NCI-H69 (cell line): ENCODE measurements around the gene DHRS1.
A peak's percentile ranks its signal among the peaks of the same experiment; 100 is the strongest.

Source experiments
- DNase-seq: peaks from one replicate; lab custom pipeline; 2025; lab: John Stamatoyannopoulos, UW

Gene DHRS1

GRCh38 chr14:24327914-24328313, 28.3 kb upstream of the DHRS1 start:
- DNase-seq, result peak; percentile 42

- no peak for DNase-seq
These were observed 27.7 kb upstream of the DHRS1 start for GRCh38 chr14:24327303-24327702.

- no peak for DNase-seq
These were observed 26.4 kb upstream of the DHRS1 start for GRCh38 chr14:24325963-24326362.

- DNase-seq, result no peak
These were observed 25.5 kb upstream of the DHRS1 start for GRCh38 chr14:24325041-24325530.

- DNase-seq, result no peak
These were observed 24.4 kb upstream of the DHRS1 start for GRCh38 chr14:24324024-24324423.

- no peak for DNase-seq
These were observed 23.8 kb upstream of the DHRS1 start for GRCh38 chr14:24323341-24323740.

- no peak for DNase-seq
These were observed 23.1 kb upstream of the DHRS1 start for GRCh38 chr14:24322672-24323071.

GRCh38 chr14:24321212-24321975, 21.8 kb upstream of the DHRS1 start:
- no peak for DNase-seq

GRCh38 chr14:24317141-24317928, 17.8 kb upstream of the DHRS1 start:
- no peak for DNase-seq

GRCh38 chr14:24316597-24316950, 17.0 kb upstream of the DHRS1 start:
- no peak for DNase-seq

- peak; percentile 49 for DNase-seq
These were observed 16.4 kb upstream of the DHRS1 start for GRCh38 chr14:24315807-24316596.

- no peak for DNase-seq
These were observed 15.7 kb upstream of the DHRS1 start for GRCh38 chr14:24315243-24315806.

GRCh38 chr14:24314377-24315193, 15.0 kb upstream of the DHRS1 start:
- no peak for DNase-seq

GRCh38 chr14:24313913-24314312, 14.3 kb upstream of the DHRS1 start:
- no peak for DNase-seq

- DNase-seq, result no peak
These were observed 13.3 kb upstream of the DHRS1 start for GRCh38 chr14:24312736-24313507.

GRCh38 chr14:24311837-24312615, 12.4 kb upstream of the DHRS1 start:
- DNase-seq, result peak; percentile 34

- peak; percentile 95 for DNase-seq
These were observed 11.3 kb upstream of the DHRS1 start, which contains the start of gene LTB4R for GRCh38 chr14:24310646-24311604. TSS of gene LTB4R (plus strand) at chr14:24311502. CDS start at chr14:24315652, 4,150 bp downstream.

- peak; percentile 76 for DNase-seq
These were observed 10.7 kb upstream of the DHRS1 start for GRCh38 chr14:24310265-24310645.
